ENCODE results near the gene ZNF524.

Gene ZNF524

GRCh38 chr19:55649268-55650125 is 49.4 kb downstream of the ZNF524 start:
- peak overlapping the region; percentile 71 for H3K4me3 ChIP-seq (ENCODE audit: low read length)
- DNase-seq (ENCODE audit: low read depth), result no peak
- no peak for TF ChIP-seq CTCF (conservative IDR thresholded peaks at IDR 0.05; ENCODE audit: low read depth, low read length)

- no peak for TF ChIP-seq CTCF (conservative IDR thresholded peaks at IDR 0.05; ENCODE audit: low read depth, low read length)
- no peak overlapping the region for H3K4me3 ChIP-seq (ENCODE audit: low read length)
- no peak for DNase-seq (ENCODE audit: low read depth)
These were observed 50.1 kb downstream of the ZNF524 start for GRCh38 chr19:55650126-55650557.

- no peak for DNase-seq (ENCODE audit: low read depth)
These were observed 50.6 kb downstream of the ZNF524 start for GRCh38 chr19:55650602-55651230.

GRCh38 chr19:55651236-55651635 is 51.1 kb downstream of the ZNF524 start:
- DNase-seq (ENCODE audit: low read depth), result no peak
- TF ChIP-seq CTCF (conservative IDR thresholded peaks at IDR 0.05; ENCODE audit: low read depth, low read length), result no peak
- H3K4me3 ChIP-seq (ENCODE audit: low read length), result no peak overlapping the region

More at GRCh38 chr19:55650602-55651230, 50.6 kb downstream of the ZNF524 start:
- no peak overlapping the region for H3K4me3 ChIP-seq (ENCODE audit: low read length)
- no peak for TF ChIP-seq CTCF (conservative IDR thresholded peaks at IDR 0.05; ENCODE audit: low read depth, low read length)

GRCh38 chr19:55652311-55653128 is 52.4 kb downstream of the ZNF524 start:
- no peak for TF ChIP-seq CTCF (conservative IDR thresholded peaks at IDR 0.05; ENCODE audit: low read depth, low read length)
- DNase-seq (ENCODE audit: low read depth), result no peak
- no peak overlapping the region for H3K4me3 ChIP-seq (ENCODE audit: low read length)
